Measurements from ENCODE around the gene CDK5.

DNA sequence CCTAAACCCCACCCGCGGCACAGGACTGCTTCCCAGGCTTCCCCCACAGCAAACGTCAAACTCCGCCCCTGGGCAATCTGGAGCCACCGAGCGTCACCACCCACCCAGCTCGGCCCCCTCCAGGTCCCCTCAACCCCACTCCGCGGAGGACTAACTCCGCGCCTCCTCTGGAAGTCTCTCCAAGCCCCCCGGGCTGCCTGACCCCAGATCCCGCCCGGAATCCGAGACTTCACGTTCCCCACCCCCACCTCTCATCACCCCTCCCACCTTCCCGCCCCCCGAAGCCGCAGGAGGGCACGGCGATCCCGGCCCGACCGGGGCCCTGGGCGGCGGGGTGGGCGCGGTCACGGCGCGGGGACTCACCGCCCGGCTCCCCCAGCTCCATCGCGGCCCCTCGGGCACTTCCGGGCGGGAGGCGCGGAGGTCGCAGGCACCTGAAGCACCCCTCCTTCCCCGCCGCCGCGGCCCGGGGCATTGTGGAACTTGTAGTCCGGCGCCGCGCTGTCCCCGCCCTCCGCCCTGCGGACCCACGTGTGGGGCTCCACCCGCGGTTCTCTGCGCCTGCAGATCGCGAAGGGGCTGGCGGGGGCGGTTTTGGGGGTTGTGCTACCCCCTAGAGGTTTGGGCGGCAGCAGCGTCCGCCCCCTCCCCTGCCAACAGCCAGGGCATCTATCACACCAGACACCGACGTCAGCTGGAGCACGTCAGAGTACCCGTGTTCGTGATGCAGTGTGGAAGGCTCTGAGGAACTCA, 25.6 kb upstream of the CDK5 start, which contains the start of gene TMUB1:
- TF ChIP-seq CTCF (IDR thresholded peaks at IDR 0.05) (no peak), POLR2A (IDR thresholded peaks at IDR 0.05) (peak in 1 of 2 donors; percentile 39), POLR2AphosphoS5 (IDR thresholded peaks at IDR 0.05; ENCODE audit: insufficient read depth in 1 of 2, low read depth in 1 of 2) (peak in 1 of 2 donors; percentile 69)

All from vagina (tissue), 2 donors.